Measurements from ENCODE around the gene RAD51D. TPM values are rescaled to one million over a fixed set of nuclear protein-coding genes. Genes with fewer than 3 reads are reported as not detected.
"Not testable (repeated sequence)": the region's sequence is repeated elsewhere in the genome, so short reads cannot be mapped to it uniquely, and the experiment has no call there.

The RAD51D gene
- total and polyA plus RNA-seq, 2 donors (not counting 1 experiment from before 2014, with no cell fraction given), result 12.6 to 15.6 TPM

GRCh38 chr17:35117984-35118383, 1.7 kb downstream of the RAD51D start:
- no peaks in the 10 kb centered on the region for H3K36me3 ChIP-seq (ENCODE audit: control insufficient read depth, insufficient read depth, low read length)
- no peak overlapping the region for H2AFZ ChIP-seq (ENCODE audit: low read length)
- peaks cover 2% of the 10 kb centered on the region for H3K4me1 ChIP-seq (ENCODE audit: control insufficient read depth, extremely low read depth, insufficient read depth, low read length)
- no peak overlapping the region for H3K27ac ChIP-seq (ENCODE audit: insufficient read depth, low read length)
- DNase-seq (ENCODE audit: low read depth in 2 of 2), result peak in 1 of 2 donors; percentile 39
- H3K4me2 ChIP-seq (ENCODE audit: extremely low read depth, insufficient read depth, low read length), result peak overlapping the region; percentile 18
- H3K9ac ChIP-seq (ENCODE audit: insufficient read depth, low read length), result no peak overlapping the region
- no peaks in the 10 kb centered on the region for H3K27me3 ChIP-seq (ENCODE audit: control insufficient read depth, insufficient read depth, low read length)
- no peaks in the 10 kb centered on the region for H4K20me1 ChIP-seq (ENCODE audit: control insufficient read depth, extremely low read depth, insufficient read depth, low read length)
- no peak for TF ChIP-seq EZH2 (IDR thresholded peaks at IDR 0.05; ENCODE audit: low read length, missing control alignments)
- TF ChIP-seq, protein P1, sequence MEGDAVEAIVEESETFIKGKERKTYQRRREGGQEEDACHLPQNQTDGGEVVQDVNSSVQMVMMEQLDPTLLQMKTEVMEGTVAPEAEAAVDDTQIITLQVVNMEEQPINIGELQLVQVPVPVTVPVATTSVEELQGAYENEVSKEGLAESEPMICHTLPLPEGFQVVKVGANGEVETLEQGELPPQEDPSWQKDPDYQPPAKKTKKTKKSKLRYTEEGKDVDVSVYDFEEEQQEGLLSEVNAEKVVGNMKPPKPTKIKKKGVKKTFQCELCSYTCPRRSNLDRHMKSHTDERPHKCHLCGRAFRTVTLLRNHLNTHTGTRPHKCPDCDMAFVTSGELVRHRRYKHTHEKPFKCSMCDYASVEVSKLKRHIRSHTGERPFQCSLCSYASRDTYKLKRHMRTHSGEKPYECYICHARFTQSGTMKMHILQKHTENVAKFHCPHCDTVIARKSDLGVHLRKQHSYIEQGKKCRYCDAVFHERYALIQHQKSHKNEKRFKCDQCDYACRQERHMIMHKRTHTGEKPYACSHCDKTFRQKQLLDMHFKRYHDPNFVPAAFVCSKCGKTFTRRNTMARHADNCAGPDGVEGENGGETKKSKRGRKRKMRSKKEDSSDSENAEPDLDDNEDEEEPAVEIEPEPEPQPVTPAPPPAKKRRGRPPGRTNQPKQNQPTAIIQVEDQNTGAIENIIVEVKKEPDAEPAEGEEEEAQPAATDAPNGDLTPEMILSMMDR (conservative IDR thresholded peaks at IDR 0.05 in 1 of 2, IDR thresholded peaks at IDR 0.05 in 1 of 2; ENCODE audit: low read depth in 1 of 2, low read length in 2 of 2), result peak in 1 of 2 donors; percentile 37
- H3K9me3 ChIP-seq (ENCODE audit: control insufficient read depth, insufficient read depth, low read depth, low read length), result no peaks in the 10 kb centered on the region
- H3K4me3 ChIP-seq (replicated peaks in 1 of 4; ENCODE audit: control extremely low read depth in 1 of 4, insufficient read depth in 1 of 4, low read depth in 3 of 4, low read length in 4 of 4), result no peak overlapping the region
- peaks cover 9% of the 10 kb centered on the region for H3K79me2 ChIP-seq (ENCODE audit: control insufficient read depth, insufficient read depth, low read length)

DNA sequence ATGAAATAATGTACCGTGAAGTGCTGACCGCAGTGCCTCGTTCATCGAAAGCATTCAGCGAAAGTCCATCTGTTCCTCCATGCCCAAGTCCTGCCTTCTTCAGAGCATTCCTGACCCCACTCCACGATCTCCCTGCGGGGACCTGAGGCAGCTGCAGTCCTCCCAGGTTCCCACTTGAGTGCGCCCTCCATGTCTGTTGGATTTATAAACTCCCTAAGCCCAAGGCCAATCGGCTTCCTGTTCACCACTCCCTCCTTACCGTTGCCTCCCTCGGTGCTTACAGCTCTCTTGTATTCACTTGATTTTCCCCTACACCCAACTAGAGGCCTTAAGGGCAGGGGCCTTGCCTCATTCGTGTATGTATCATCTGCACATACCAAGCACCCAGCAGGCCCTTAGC, 2.8 kb downstream of the RAD51D start:
- no peaks in the 10 kb centered on the region for H4K20me1 ChIP-seq (ENCODE audit: control insufficient read depth, extremely low read depth, insufficient read depth, low read length)
- H3K4me1 ChIP-seq (ENCODE audit: control insufficient read depth, extremely low read depth, insufficient read depth, low read length), result peaks cover 2% of the 10 kb centered on the region
- DNase-seq (ENCODE audit: low read depth in 2 of 2), result no peak
- no peak overlapping the region for H3K4me2 ChIP-seq (ENCODE audit: extremely low read depth, insufficient read depth, low read length)
- no peak overlapping the region for H3K27ac ChIP-seq (ENCODE audit: insufficient read depth, low read length)
- H3K27me3 ChIP-seq (ENCODE audit: control insufficient read depth, insufficient read depth, low read length), result no peaks in the 10 kb centered on the region
- no peak overlapping the region for H3K4me3 ChIP-seq (replicated peaks in 1 of 4; ENCODE audit: control extremely low read depth in 1 of 4, insufficient read depth in 1 of 4, low read depth in 3 of 4, low read length in 4 of 4)
- no peaks in the 10 kb centered on the region for H3K9me3 ChIP-seq (ENCODE audit: control insufficient read depth, insufficient read depth, low read depth, low read length)
- H3K36me3 ChIP-seq (ENCODE audit: control insufficient read depth, insufficient read depth, low read length), result no peaks in the 10 kb centered on the region
- no peak overlapping the region for H3K9ac ChIP-seq (ENCODE audit: insufficient read depth, low read length)
- no peak overlapping the region for H2AFZ ChIP-seq (ENCODE audit: low read length)
- TF ChIP-seq, protein P1 (conservative IDR thresholded peaks at IDR 0.05 in 1 of 2, IDR thresholded peaks at IDR 0.05 in 1 of 2; ENCODE audit: low read depth in 1 of 2, low read length in 2 of 2), result no peak
- no peak for TF ChIP-seq EZH2 (IDR thresholded peaks at IDR 0.05; ENCODE audit: low read length, missing control alignments)
- H3K79me2 ChIP-seq (ENCODE audit: control insufficient read depth, insufficient read depth, low read length), result peaks cover 9% of the 10 kb centered on the region

- H3K4me2 ChIP-seq (ENCODE audit: extremely low read depth, insufficient read depth, low read length); H4K20me1 ChIP-seq (ENCODE audit: control insufficient read depth, extremely low read depth, insufficient read depth, low read length); H3K4me3 ChIP-seq (replicated peaks in 1 of 4; ENCODE audit: control extremely low read depth in 1 of 4, insufficient read depth in 1 of 4, low read depth in 3 of 4, low read length in 4 of 4): not testable (repeated sequence)
These were observed 8.9 kb downstream of the RAD51D start for GRCh38 chr17:35110791-35111190.

More at GRCh38 chr17:35110791-35111190, 8.9 kb downstream of the RAD51D start:
- not testable (repeated sequence) for H3K4me1 ChIP-seq (ENCODE audit: control insufficient read depth, extremely low read depth, insufficient read depth, low read length); H2AFZ ChIP-seq (ENCODE audit: low read length); H3K9ac ChIP-seq (ENCODE audit: insufficient read depth, low read length); H3K79me2 ChIP-seq (ENCODE audit: control insufficient read depth, insufficient read depth, low read length); DNase-seq (ENCODE audit: low read depth in 2 of 2); H3K27ac ChIP-seq (ENCODE audit: insufficient read depth, low read length); H3K27me3 ChIP-seq (ENCODE audit: control insufficient read depth, insufficient read depth, low read length); H3K36me3 ChIP-seq (ENCODE audit: control insufficient read depth, insufficient read depth, low read length); H3K9me3 ChIP-seq (ENCODE audit: control insufficient read depth, insufficient read depth, low read depth, low read length)

Data from fibroblast of lung (primary cell).